Naive thymus-derived CD8-positive, alpha-beta T cell (primary cell): ENCODE results near the gene TRPV3. TPM values are rescaled to one million over a fixed set of nuclear protein-coding genes. Genes with fewer than 3 reads are reported as not detected.
"Not testable (repeated sequence)": the region's sequence is repeated elsewhere in the genome, so short reads cannot be mapped to it uniquely, and the experiment has no call there.

ENCODE experiments used
- ATAC-seq, 2 donors: fragments of 150-1000 bp; cut with Tn5 transposase in 1 of 2; sonication (Bioruptor Pico), chemical (Tn5 transposase) in 1 of 2; 1 replicate in 1 of 2; 2 replicates in 1 of 2; pipeline ENCODE4 v1.10.0; 2021; ENCODE audit warnings: mild to moderate bottlenecking in 2 of 2, moderate library complexity in 2 of 2
- POLR2A ChIA-PET: fragments of 350-600 bp; sonication (Branson Sonifier 250); formaldehyde crosslinking; loops from one replicate; lab custom pipeline; 2021; ENCODE audit warnings: antibody characterized with exemption; lab: Charles Lee
- DNase-seq, 10 donors: peaks; one replicate each; pipeline versions ENCODE4 v3.0.0 to v3.0.0-alpha.2; 2020 to 2022
- H3K27ac Mint-ChIP-seq, 10 donors: one replicate each; pipeline ENCODE4 v1.8.0; 2020 to 2022; ENCODE audit warnings: mild to moderate bottlenecking in 10 of 10, mixed read lengths in 10 of 10, moderate library complexity in 4 of 10, inconsistent platforms in 1 of 10
- H3K27me3 Mint-ChIP-seq, 5 donors: one replicate each; pipeline ENCODE4 v1.8.0; 2021 to 2022; ENCODE audit warnings: mixed read lengths in 5 of 5
- H3K36me3 Mint-ChIP-seq, 3 donors: one replicate each; pipeline ENCODE4 v1.8.0; 2020 to 2022; ENCODE audit warnings: mixed read lengths in 3 of 3, mild to moderate bottlenecking in 2 of 3, inconsistent platforms in 1 of 3
- H3K4me1 Mint-ChIP-seq, 4 donors: one replicate each; pipeline ENCODE4 v1.8.0; 2021 to 2022; ENCODE audit warnings: mixed read lengths in 4 of 4
- H3K4me3 Mint-ChIP-seq, 10 donors: one replicate each; pipeline ENCODE4 v1.8.0; 2020 to 2022; ENCODE audit warnings: mild to moderate bottlenecking in 10 of 10, mixed read lengths in 10 of 10, moderate library complexity in 6 of 10, inconsistent platforms in 1 of 10
- H3K9me3 Mint-ChIP-seq, 9 donors: one replicate each; pipeline ENCODE4 v1.8.0; 2020 to 2022; ENCODE audit warnings: mixed read lengths in 9 of 9, mild to moderate bottlenecking in 3 of 9, inconsistent platforms in 1 of 9, moderate library complexity in 1 of 9
- polyA plus RNA-seq, 3 donors: library from polyadenylated mRNA; unstranded; fragments of 300-500 nt; fragmentation: Illumina TruSeq; gene quantifications; one replicate each; pipeline ENCODE4 v1.2.3, GENCODE V29; 2021
- total RNA-seq, 8 experiments: library from RNA in 2 of 8; stranded (reverse) in 2 of 8; gene quantifications; one replicate each; pipeline ENCODE4 v1.2.3 and lab custom pipeline; 2021 to 2026

The TRPV3 gene
- total and polyA plus RNA-seq, 5 experiments from 2014 or later: 0.13 to 0.47 (median 0.38) TPM; not detected in 2

DNA sequence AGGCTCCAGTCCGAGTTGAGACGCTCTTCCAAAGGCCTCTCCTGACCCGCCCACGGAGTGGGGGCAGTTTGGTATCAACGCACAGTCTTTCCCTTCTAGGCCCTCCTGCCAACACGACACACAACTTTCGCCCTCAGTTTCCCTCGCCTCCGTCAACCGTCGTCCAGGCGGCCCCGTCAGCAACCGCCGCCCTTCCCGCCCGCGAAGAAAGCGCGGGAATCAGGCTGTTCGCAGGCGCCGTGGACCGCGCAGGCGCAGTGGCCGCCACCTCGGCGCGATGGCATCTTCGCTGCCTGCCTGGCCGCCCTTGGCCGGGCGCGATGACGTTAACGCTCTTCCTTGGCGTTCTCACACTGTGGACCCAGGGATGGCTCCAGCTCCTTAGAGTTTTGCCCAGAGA lies 86.0 kb downstream of the TRPV3 start, which contains the start of gene SPATA22:
TSS of gene SPATA22 (minus strand) at position 221 of the 400 bp plus-strand sequence. CDS start 2,494 bp downstream, outside the sequence.
- DNase-seq (no peak), ATAC-seq (no peak)
- peaks cover 0 to 8% (median 3%) of the 10 kb centered on the region in 5 donors for H3K27me3 Mint-ChIP-seq
- POLR2A ChIA-PET: no interaction called here
- H3K36me3 Mint-ChIP-seq: no peaks in the 10 kb centered on the region
- H3K4me3 Mint-ChIP-seq: no peak within 1 kb of the TSS
- no peaks in the 10 kb centered on the region for H3K4me1 Mint-ChIP-seq
- H3K27ac Mint-ChIP-seq: peak within 1 kb of the TSS in 1 of 10 donors; percentile 56
- no peaks in the 10 kb centered on the region for H3K9me3 Mint-ChIP-seq

DNA sequence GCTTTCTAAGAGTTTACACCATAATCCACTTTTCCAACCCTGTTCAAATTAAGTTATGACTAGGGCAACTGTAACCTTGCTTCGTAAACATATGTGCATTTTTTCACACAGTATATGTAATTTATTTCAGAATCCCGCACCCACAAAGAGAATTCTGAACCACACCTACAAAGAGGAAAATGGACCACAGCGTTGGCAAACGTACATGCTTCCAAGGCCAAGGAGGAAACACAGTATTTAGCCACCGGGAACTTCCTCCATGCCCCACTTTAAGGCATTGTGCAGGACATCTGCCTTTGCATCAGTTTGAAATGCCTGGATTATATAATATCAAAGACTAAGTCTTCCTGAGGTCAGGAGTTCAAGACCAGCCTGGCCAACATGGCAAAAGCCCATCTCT lies 88.1 kb downstream of the TRPV3 start:
- Mint-ChIP-seq H3K36me3 (no peaks in the 10 kb centered on the region), H3K4me1 (no peaks in the 10 kb centered on the region), H3K9me3 (peaks cover 0 to 3% (median 0%) of the 10 kb centered on the region in 9 donors), H3K27ac (no peak overlapping the region), H3K4me3 (no peak overlapping the region), H3K27me3 (peaks cover 0 to 8% (median 5%) of the 10 kb centered on the region in 5 donors)
- POLR2A ChIA-PET: no interaction called here
- ATAC-seq: no peak
- DNase-seq: no peak

DNA sequence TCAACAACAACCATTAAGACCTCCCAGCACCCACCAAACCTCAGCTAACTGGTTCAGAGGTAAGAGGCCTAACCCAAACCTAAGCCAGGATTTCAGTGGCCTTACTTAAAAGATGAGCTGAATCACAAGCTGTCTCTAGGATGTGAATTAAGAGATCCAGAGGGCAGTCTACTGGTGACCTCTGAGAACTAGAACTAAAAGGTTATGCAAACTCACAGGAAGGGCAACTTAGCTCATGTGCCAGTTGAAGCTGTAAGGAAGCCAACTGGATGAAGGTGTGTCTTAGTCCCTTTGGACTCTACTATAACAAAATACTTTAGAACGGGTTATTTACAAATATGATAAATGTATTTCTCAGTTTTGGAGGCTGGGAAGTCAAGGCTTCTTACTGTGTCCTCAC lies 91.3 kb downstream of the TRPV3 start:
- ATAC-seq, POLR2A ChIA-PET, H3K4me3 Mint-ChIP-seq, DNase-seq, H3K27ac Mint-ChIP-seq, H3K27me3 Mint-ChIP-seq, H3K4me1 Mint-ChIP-seq, H3K36me3 Mint-ChIP-seq, H3K9me3 Mint-ChIP-seq: not testable (repeated sequence)

Other genes with a start within 250 kb of the TRPV3 start
- gene OR3A2, start 171.5 kb downstream of the TRPV3 start, total RNA-seq: 1 to 10 TPM; 5.1 to 5.8 TPM
- gene OR3A2, start 171.5 kb downstream of the TRPV3 start, polyA plus RNA-seq: 1 to 10 TPM in 1 of 3 donors, under 1 TPM in 1, not detected in 1; 0.91 to 1.4 TPM
- not detected for gene OR1E1, start 159.4 kb downstream of the TRPV3 start, total RNA-seq
- gene OR1E1, start 159.4 kb downstream of the TRPV3 start, polyA plus RNA-seq: not detected
- gene OR3A3, start 146.4 kb downstream of the TRPV3 start, total RNA-seq: not detected
- not detected for gene OR3A3, start 146.4 kb downstream of the TRPV3 start, polyA plus RNA-seq
- not detected for gene OR1E2, start 124.0 kb downstream of the TRPV3 start, total RNA-seq
- gene OR1E2, start 124.0 kb downstream of the TRPV3 start, polyA plus RNA-seq: not detected
- under 1 TPM in 1 of 2 experiments, not detected in 1; 0.36 TPM for gene SPATA22, start 86.0 kb downstream of the TRPV3 start, total RNA-seq
- gene SPATA22, start 86.0 kb downstream of the TRPV3 start, polyA plus RNA-seq: not detected
- gene ASPA, start 81.8 kb downstream of the TRPV3 start, total RNA-seq: not detected
- gene ASPA, start 81.8 kb downstream of the TRPV3 start, polyA plus RNA-seq: not detected
- gene TRPV1, start 51.6 kb upstream of the TRPV3 start, total RNA-seq: 1 to 10 TPM; 5.9 to 9.3 TPM
- gene TRPV1, start 51.6 kb upstream of the TRPV3 start, polyA plus RNA-seq: under 1 TPM in 2 of 3 donors, not detected in 1; 0.34 to 0.79 TPM
- gene SHPK, start 78.4 kb upstream of the TRPV3 start, total RNA-seq: 10 to 100 TPM in 1 of 2 experiments, 1 to 10 TPM in 1; 8.8 to 10.1 TPM
- 1 to 10 TPM; 3.5 to 7.1 (median 4.7) TPM for gene SHPK, start 78.4 kb upstream of the TRPV3 start, polyA plus RNA-seq
- 10 to 100 TPM in 1 of 2 experiments, 1 to 10 TPM in 1; 9.8 to 11.7 TPM for gene CTNS, start 78.9 kb upstream of the TRPV3 start, total RNA-seq
- 1 to 10 TPM; 4.5 to 9.5 (median 8.7) TPM for gene CTNS, start 78.9 kb upstream of the TRPV3 start, polyA plus RNA-seq
- 10 to 100 TPM; 12.0 to 14.6 TPM for gene TAX1BP3, start 110.8 kb upstream of the TRPV3 start, total RNA-seq
- 10 to 100 TPM; 26.6 to 28.1 (median 27.4) TPM for gene TAX1BP3, start 110.8 kb upstream of the TRPV3 start, polyA plus RNA-seq
- gene EMC6, start 111.0 kb upstream of the TRPV3 start, total RNA-seq: 10 to 100 TPM; 29.8 TPM
- 10 to 100 TPM; 83.3 to 97.0 (median 92.5) TPM for gene EMC6, start 111.0 kb upstream of the TRPV3 start, polyA plus RNA-seq
- 10 to 100 TPM; 22.1 to 23.7 TPM for gene P2RX5, start 138.3 kb upstream of the TRPV3 start, total RNA-seq
- gene P2RX5, start 138.3 kb upstream of the TRPV3 start, polyA plus RNA-seq: 10 to 100 TPM; 15.6 to 23.6 (median 16.7) TPM
- under 1 TPM; 0.38 to 0.57 TPM for gene HASPIN, start 166.1 kb upstream of the TRPV3 start, total RNA-seq
- gene HASPIN, start 166.1 kb upstream of the TRPV3 start, polyA plus RNA-seq: under 1 TPM in 2 of 3 donors, not detected in 1; 0.13 to 0.28 TPM
- 10 to 100 TPM; 24.5 to 26.8 TPM for gene ITGAE, start 243.4 kb upstream of the TRPV3 start, total RNA-seq
- 10 to 100 TPM; 52.7 to 58.1 (median 55.6) TPM for gene ITGAE, start 243.4 kb upstream of the TRPV3 start, polyA plus RNA-seq